Skeletal muscle satellite cell (primary cell): ENCODE measurements around the gene BLOC1S1.

Source experiments
- H3K27me3 ChIP-seq: 2 replicates; pipeline ENCODE4 v1.7.0; 2013; ENCODE audit warnings: low read length; ENCODE audit not compliant: control insufficient read depth, insufficient read depth
- H3K36me3 ChIP-seq: 2 replicates; pipeline ENCODE4 v1.7.0; 2013; ENCODE audit warnings: mild to moderate bottlenecking, control low read depth, low read length; ENCODE audit not compliant: insufficient read depth
- H3K4me1 ChIP-seq: 2 replicates; pipeline ENCODE4 v1.7.0; 2013; ENCODE audit warnings: low read length; ENCODE audit not compliant: control insufficient read depth, insufficient read depth
- H3K4me2 ChIP-seq: 2 replicates; pipeline ENCODE4 v1.7.0; 2013; ENCODE audit warnings: mild to moderate bottlenecking, low read length
- H3K4me3 ChIP-seq: 2 replicates; pipeline ENCODE4 v1.7.0; 2013; ENCODE audit warnings: low read length
- H3K9ac ChIP-seq: 2 replicates; pipeline ENCODE4 v1.7.0; 2013; ENCODE audit warnings: mild to moderate bottlenecking, low read depth, low read length, moderate library complexity
- H3K9me3 ChIP-seq: replicated peaks from 2 replicates; pipeline ENCODE4 v1.7.0; 2013; ENCODE audit warnings: mild to moderate bottlenecking, control low read depth, low read length

Gene BLOC1S1

DNA sequence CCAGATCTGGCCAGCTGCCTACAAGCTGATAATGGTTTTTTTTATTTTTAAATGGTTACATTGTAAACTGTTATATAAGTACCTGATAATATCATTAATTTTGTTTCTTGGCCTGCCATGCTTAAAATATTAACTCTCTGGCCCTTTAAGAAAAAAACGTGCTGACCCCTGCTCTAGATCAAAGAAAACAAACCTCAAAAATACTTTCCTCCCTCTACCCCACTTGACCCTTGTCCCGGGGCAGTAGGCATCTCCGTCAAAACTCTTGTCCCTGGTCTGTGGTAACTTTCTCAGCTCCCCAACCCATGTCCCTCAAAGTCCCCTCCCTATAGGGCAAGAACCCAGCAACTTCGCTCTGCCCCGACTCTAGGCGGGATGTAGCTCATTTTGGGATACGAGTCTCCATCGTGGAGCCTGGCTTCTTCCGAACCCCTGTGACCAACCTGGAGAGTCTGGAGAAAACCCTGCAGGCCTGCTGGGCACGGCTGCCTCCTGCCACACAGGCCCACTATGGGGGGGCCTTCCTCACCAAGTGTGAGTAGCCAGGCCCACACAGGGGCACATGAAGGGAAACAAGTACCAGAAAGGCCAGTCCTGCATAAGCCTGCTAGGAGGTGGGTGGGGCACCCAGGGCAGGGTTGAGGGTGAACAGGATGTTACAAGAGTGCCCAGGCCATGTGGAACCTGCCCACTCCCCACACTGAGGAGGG is 7.8 kb downstream of the BLOC1S1 start:
- peaks cover 51% of the 10 kb centered on the region for H3K36me3 ChIP-seq
- H3K4me3 ChIP-seq, result peak overlapping the region; percentile 5
- H3K9me3 ChIP-seq, result no peaks in the 10 kb centered on the region
- no peaks in the 10 kb centered on the region for H3K27me3 ChIP-seq
- H3K4me1 ChIP-seq, result peaks cover 77% of the 10 kb centered on the region
- H3K9ac ChIP-seq, result peak overlapping the region; percentile 27
- peak overlapping the region; percentile 98 for H3K4me2 ChIP-seq

DNA sequence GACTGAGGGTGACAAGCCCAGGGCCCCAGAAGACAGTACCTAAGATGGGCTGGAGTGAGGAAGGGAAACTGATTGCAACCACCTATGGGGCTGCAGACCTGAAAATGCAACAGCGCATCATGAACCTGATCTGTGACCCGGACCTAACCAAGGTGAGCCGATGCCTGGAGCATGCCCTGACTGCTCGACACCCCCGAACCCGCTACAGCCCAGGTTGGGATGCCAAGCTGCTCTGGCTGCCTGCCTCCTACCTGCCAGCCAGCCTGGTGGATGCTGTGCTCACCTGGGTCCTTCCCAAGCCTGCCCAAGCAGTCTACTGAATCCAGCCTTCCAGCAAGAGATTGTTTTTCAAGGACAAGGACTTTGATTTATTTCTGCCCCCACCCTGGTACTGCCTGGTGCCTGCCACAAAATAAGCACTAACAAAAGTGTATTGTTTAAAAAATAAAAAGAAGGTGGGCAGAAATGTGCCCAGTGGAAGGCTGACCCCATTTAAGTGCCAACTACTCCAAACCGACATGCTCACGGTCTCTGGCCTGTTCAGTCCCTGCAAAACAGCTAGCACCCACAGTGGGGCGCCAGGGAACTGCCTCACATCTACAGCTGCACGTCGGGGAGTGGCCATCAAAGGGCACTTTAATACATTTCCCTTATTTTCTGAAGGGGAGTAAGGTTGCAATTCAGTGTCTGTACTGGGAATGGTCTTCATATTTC is 8.5 kb downstream of the BLOC1S1 start:
- Histone ChIP-seq H3K36me3 (peaks cover 51% of the 10 kb centered on the region), H3K4me2 (peak overlapping the region; percentile 98), H3K9ac (peak overlapping the region; percentile 95), H3K9me3 (no peaks in the 10 kb centered on the region), H3K27me3 (no peaks in the 10 kb centered on the region), H3K4me1 (peaks cover 70% of the 10 kb centered on the region), H3K4me3 (peak overlapping the region; percentile 81)

DNA sequence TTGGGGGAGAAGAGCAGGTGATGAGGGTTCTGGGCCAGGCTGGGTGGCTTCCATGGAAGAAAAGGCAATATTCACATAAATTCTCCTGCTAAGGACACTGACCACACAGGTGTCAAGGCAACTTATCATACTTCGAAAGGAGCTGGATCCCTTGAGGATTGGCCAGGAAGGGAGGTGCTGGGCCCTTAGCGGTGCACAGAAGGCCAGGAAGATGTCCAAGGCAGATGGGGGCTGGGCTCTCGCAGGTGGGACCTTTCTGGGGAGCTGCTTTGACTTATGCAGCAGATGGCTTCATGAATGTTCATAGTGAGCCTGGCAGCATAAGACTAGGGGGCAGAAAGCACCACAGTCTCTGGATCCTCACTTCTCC is 9.1 kb downstream of the BLOC1S1 start:
- H3K4me3 ChIP-seq, result peak overlapping the region; percentile 81
- H3K9me3 ChIP-seq, result no peaks in the 10 kb centered on the region
- no peaks in the 10 kb centered on the region for H3K27me3 ChIP-seq
- peak overlapping the region; percentile 98 for H3K4me2 ChIP-seq
- peak overlapping the region; percentile 95 for H3K9ac ChIP-seq
- peaks cover 64% of the 10 kb centered on the region for H3K4me1 ChIP-seq
- H3K36me3 ChIP-seq, result peaks cover 51% of the 10 kb centered on the region

DNA sequence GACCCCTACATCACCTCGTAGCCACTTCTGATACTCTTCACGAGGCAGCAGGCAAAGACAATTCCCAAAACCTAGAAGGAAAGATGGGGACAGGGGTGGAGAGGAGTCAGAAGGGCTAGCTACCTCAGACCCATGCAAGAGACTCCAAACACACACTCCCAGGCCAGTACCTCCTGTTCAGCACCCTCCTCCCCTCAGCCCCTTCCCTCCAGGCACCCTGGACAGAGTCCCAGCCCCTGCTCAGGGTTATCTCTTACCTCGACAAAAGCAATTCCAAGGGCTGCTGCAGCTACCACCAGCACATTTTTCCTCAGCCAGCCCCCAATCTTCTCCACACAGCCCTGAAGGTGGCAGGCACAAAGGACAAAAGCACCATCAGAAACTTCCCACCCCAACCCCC is 9.7 kb downstream of the BLOC1S1 start:
- Histone ChIP-seq H3K27me3 (no peaks in the 10 kb centered on the region), H3K4me3 (peak overlapping the region; percentile 81), H3K4me2 (peak overlapping the region; percentile 98), H3K4me1 (peaks cover 61% of the 10 kb centered on the region), H3K36me3 (peaks cover 51% of the 10 kb centered on the region), H3K9me3 (no peaks in the 10 kb centered on the region), H3K9ac (peak overlapping the region; percentile 95)

DNA sequence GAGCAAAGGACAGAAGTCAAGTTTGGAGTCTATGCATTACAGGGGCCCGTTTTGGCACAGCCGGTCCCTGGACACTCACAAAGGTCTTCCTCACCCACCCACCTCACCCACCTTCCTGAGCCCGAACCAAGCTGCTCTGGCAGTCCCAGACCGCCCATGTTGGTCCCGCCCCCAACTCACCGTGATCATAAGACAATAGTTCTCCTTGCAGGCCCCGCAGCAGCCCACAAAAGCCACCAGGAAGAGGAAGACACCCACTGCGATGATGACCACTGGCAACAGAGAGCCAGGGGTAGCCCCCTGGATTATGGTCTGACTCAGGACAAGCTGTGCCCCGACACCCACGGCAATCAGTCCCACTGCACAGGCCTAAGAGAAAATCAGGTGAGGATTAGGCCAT is 11.1 kb downstream of the BLOC1S1 start:
- peak overlapping the region; percentile 95 for H3K9ac ChIP-seq
- H3K36me3 ChIP-seq, result peaks cover 51% of the 10 kb centered on the region
- H3K9me3 ChIP-seq, result no peaks in the 10 kb centered on the region
- H3K4me3 ChIP-seq, result peak overlapping the region; percentile 81
- no peaks in the 10 kb centered on the region for H3K27me3 ChIP-seq
- H3K4me2 ChIP-seq, result peak overlapping the region; percentile 98
- peaks cover 56% of the 10 kb centered on the region for H3K4me1 ChIP-seq

DNA sequence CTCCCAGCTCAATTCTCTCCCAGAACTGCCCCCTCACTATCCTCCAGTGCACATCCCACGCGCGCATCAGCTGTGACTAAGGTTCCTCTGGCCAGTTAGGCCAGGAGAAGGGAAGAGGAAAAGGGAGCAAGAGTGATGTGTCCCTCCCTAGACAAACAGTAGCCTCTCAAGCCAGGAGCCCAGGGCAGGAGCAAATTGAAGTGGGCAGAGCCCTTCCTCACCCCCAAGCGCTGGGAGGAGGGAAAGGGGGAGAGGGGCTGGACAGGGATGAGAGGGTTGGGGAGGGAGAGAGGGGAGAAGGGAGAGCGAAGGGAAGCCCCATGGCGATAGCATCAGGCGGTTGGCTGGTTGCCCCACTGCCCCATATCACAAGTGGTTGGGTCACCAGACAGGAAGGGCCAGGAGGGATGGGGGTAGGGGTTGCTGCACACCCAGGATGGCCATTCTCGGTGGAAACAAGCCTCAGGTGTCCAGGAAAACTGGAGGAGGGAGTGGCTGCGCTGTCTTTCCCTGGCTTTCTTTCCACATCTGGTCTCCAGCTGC is 11.9 kb downstream of the BLOC1S1 start:
- Histone ChIP-seq H3K4me3 (peak overlapping the region; percentile 81), H3K4me2 (peak overlapping the region; percentile 98), H3K36me3 (peaks cover 51% of the 10 kb centered on the region), H3K9ac (peak overlapping the region; percentile 95), H3K9me3 (no peaks in the 10 kb centered on the region), H3K4me1 (peaks cover 52% of the 10 kb centered on the region), H3K27me3 (no peaks in the 10 kb centered on the region)

DNA sequence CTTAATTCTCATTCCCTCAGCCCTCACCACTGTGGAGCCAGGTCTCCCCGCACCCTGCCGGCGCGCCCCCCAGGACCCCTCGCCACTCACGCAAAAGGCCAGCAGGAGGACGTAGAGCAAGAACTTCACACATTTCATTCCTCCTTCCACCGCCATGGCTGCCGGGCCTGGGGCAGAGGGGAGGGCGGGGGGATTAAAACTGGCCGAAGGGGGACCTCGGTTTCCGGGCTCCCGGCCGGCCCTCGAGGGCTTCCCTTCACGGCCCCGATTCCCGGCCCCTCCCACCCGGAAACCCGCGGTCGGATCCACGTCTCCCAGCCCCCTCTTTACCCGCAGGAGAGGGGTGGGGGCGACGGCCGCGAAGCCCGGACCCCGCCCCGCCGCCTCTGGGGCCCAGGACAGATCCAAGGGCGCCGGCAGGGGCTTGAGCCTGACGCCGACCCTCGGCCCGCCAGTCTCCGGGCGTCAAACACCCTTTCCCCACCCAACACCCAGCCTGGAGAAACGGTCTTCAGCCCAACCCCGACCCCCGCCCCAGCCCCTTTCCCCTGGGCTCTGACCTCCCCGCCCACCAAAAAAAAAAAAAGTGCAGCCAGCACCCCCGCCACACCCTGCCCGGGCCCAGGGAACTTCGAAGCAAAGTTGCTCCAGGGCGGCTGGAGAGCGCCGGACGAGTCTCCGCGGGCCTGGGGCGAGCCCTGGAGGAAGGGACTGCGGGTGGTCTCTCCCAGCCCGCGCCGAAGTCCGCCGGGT is 12.5 kb downstream of the BLOC1S1 start:
- peaks cover 45% of the 10 kb centered on the region for H3K4me1 ChIP-seq
- peak overlapping the region; percentile 95 for H3K9ac ChIP-seq
- no peaks in the 10 kb centered on the region for H3K9me3 ChIP-seq
- H3K4me3 ChIP-seq, result peak overlapping the region; percentile 81
- peak overlapping the region; percentile 98 for H3K4me2 ChIP-seq
- H3K36me3 ChIP-seq, result peaks cover 47% of the 10 kb centered on the region
- H3K27me3 ChIP-seq, result no peaks in the 10 kb centered on the region

DNA sequence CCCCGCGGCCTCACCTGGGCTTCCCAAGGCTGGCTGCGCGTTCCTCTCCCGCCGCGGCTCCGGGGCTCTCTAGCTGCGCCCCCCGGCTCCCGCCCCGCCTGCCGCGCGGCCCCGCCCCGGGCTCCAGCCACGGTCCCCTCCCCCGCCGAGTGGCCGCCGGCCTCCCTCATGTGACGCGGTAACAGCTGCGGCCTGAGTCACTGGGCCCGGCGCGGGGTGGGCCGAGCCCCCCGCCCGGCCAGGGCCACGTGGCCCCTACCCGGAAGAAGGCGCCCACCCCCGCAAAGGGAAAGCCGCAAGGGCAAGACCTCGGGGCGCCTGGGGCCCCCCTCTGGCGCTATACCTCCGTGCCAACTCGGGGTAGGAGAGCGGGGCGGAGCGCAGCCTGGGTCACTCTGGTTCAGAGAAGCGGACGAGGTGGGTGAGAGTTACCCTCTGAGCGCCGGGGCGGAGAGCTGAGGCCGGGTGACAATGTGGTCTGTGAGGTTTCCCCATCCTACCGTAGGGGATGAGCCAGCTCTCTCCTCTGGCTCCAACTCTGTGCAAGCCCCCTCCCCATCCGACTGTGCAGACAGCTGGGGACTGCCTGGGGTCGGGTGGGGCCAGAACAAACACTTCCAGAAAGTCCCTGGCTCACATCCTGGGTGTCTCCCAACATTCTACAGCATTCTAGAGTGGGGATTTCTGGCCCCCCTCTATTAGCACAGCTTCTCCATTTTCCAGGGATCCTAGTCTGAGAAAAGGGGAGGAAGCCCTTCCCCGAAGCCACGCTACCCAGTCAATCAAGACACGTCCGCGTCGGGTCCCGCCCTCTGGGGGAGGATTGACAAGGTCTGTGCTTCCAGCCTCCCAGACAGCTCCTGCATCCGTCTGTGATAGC is 13.3 kb downstream of the BLOC1S1 start, which contains the start of gene CD63:
Gene CD63 (minus strand): TSS at position 71 of the 880 bp plus-strand sequence. CDS start 668 bp downstream, outside the sequence.
- Histone ChIP-seq H3K27me3 (no peaks in the 10 kb centered on the region), H3K9ac (peak within 1 kb of the TSS; percentile 95), H3K36me3 (peaks cover 39% of the 10 kb centered on the region), H3K4me1 (peaks cover 37% of the 10 kb centered on the region), H3K4me3 (peak within 1 kb of the TSS; percentile 81), H3K9me3 (no peaks in the 10 kb centered on the region), H3K4me2 (peak within 1 kb of the TSS; percentile 98)

DNA sequence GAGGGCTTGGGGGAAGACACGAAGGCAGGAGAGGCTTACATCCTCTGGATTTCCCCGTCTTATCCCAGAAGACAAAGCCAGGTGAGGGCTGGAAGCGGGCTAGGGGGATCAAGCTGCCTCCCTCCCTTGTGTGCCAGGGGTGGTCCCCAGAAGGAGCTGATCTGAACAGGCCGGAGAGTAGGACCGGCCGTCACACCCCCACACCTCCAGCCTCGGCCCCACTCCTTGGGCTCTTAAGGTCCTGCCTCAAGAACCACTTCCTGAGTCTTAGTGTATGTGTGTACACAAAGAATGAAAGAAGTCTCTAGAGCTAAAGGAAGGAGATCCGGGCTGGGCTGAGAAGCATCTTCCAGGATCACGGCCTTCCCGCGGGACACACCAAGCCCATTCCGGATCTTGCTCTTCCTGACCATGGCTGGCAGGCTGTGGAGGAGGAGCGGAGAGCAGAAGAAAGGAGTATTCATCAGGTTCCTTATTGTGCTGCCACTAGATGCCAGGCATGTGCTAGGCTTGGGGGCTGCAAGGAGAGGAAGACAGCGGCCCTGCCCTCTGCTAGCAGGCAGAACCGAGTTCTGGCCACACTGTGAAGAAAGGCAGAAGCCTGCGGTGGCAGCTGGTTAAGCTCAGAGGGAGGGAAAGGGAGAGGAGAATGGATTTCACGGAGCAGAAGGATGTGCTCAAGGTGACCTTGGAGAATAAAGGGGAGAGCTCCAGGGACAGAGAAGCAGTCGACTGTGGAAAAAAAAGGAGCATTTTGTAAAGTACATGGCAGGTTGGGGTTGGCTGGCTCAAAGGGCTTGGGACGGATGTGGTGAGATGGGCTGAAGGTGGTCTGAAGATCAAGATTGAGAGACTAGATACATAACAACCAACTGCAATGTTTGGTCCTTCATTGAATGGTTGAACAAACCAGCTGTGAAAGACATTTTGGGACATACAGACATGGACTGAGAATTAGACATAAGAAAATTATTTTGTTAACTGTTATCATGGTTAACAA is 14.3 kb downstream of the BLOC1S1 start:
- Histone ChIP-seq H3K4me3 (peak overlapping the region; percentile 81), H3K4me1 (peaks cover 28% of the 10 kb centered on the region), H3K27me3 (no peaks in the 10 kb centered on the region), H3K9ac (peak overlapping the region; percentile 95), H3K36me3 (peaks cover 30% of the 10 kb centered on the region), H3K9me3 (no peaks in the 10 kb centered on the region), H3K4me2 (peak overlapping the region; percentile 93)

DNA sequence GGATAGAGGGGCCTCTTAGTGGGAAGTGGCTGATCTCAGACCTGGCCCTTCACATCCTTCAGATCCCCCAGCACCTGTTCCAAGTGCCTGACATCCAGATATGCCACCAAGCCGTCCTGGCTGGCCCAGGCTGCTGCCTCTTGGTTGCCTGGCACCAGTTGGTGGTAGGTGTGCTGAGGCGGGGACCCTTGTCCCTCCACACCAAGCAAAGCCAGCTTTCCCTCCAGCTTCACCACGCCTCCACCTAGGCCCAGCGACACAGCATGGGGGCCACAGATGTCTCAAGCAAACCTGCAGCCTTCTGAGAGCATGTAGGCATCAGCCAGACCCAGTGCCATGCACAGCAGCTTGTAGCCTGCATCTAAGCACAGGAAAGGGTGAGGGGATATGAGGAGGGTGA is 16.4 kb downstream of the BLOC1S1 start:
- Histone ChIP-seq H3K9me3 (no peaks in the 10 kb centered on the region), H3K4me2 (no peak overlapping the region), H3K36me3 (peaks cover 8% of the 10 kb centered on the region), H3K4me1 (peaks cover 9% of the 10 kb centered on the region), H3K4me3 (no peak overlapping the region), H3K27me3 (no peaks in the 10 kb centered on the region), H3K9ac (no peak overlapping the region)
